Duodenal mucosa (tissue), 2 donors: Measurements from ENCODE around the gene CRTAP.
A peak's percentile ranks its signal among the peaks of the same experiment; 100 is the strongest.
"Not testable (repeated sequence)": the region's sequence is repeated elsewhere in the genome, so short reads cannot be mapped to it uniquely, and the experiment has no call there.

Source experiments
- H3K27ac ChIP-seq: one replicate; pipeline ENCODE4 v1.7.0; 2013; ENCODE audit warnings: low read depth, low read length
- H3K27me3 ChIP-seq, 2 donors: one replicate each; pipeline ENCODE4 v1.7.0; 2013; ENCODE audit warnings: low read length in 2 of 2, control low read depth in 1 of 2; ENCODE audit not compliant: insufficient read depth in 2 of 2, control insufficient read depth in 1 of 2
- H3K36me3 ChIP-seq, 2 donors: one replicate each; pipeline ENCODE4 v1.7.0; 2013; ENCODE audit warnings: low read length in 2 of 2, control low read depth in 1 of 2; ENCODE audit not compliant: insufficient read depth in 2 of 2, control insufficient read depth in 1 of 2
- H3K4me1 ChIP-seq, 2 donors: one replicate each; pipeline ENCODE4 v1.7.0; 2013; ENCODE audit warnings: low read length in 2 of 2, control low read depth in 1 of 2; ENCODE audit not compliant: insufficient read depth in 2 of 2, control insufficient read depth in 1 of 2
- H3K4me3 ChIP-seq, 2 donors: one replicate each; pipeline ENCODE4 v1.7.0; 2013; ENCODE audit warnings: low read length in 2 of 2, low read depth in 1 of 2
- H3K9ac ChIP-seq, 2 donors: one replicate each; pipeline ENCODE4 v1.7.0; 2013; ENCODE audit warnings: low read length in 2 of 2, low read depth in 1 of 2
- H3K9me3 ChIP-seq, 2 donors: one replicate each; pipeline ENCODE4 v1.7.0; 2013; ENCODE audit warnings: low read length in 2 of 2, control low read depth in 1 of 2; ENCODE audit not compliant: control insufficient read depth in 1 of 2

Gene CRTAP

DNA sequence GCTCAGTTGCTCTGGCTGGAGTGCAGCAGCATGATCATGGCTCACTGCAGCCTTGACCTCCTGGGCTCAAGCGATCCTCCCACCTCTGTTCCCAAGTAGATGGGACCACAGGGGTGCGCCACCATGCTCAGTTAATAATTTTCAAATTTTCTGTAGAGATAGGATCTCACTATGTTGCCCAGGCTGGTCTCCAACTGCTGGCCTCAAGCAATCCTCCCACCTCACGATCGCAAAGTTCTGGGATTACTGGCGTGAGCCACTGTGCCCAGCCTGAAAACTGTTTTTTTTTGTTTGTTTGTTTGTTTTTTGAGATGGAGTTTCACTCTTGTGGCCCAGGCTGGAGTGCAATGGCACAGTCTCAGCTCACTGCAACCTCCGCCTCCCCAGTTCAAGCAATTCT is 34.0 kb upstream of the CRTAP start:
- peaks cover 0 to 12% of the 10 kb centered on the region in 2 donors for H3K36me3 ChIP-seq
- not testable (repeated sequence) for H3K9ac ChIP-seq, H3K27me3 ChIP-seq, H3K4me3 ChIP-seq, H3K9me3 ChIP-seq, H3K4me1 ChIP-seq, H3K27ac ChIP-seq

DNA sequence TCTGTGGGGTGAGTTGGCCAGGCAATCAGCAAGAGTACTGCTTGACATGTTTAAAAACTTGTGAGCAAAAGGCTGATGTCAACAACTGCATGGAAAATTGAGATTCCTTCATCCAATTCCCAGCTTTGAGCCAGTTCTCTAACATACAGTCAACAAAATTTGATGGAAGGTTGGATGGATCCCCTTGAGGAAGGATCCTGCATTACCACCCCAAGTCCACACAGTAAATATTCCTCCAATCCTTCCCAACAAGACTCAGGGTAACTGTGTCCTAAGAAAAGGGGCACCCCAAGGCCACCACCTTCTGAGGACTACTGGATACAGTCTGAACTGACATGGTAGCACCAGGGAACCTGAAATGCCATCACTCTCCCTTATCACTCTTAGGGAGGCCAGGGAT is 32.0 kb upstream of the CRTAP start:
- no peaks in the 10 kb centered on the region for H3K27me3 ChIP-seq
- no peaks in the 10 kb centered on the region for H3K9me3 ChIP-seq
- H3K9ac ChIP-seq = no peak overlapping the region
- H3K4me3 ChIP-seq = no peak overlapping the region
- no peak overlapping the region for H3K27ac ChIP-seq
- no peaks in the 10 kb centered on the region for H3K4me1 ChIP-seq
- peaks cover 0 to 7% of the 10 kb centered on the region in 2 donors for H3K36me3 ChIP-seq

DNA sequence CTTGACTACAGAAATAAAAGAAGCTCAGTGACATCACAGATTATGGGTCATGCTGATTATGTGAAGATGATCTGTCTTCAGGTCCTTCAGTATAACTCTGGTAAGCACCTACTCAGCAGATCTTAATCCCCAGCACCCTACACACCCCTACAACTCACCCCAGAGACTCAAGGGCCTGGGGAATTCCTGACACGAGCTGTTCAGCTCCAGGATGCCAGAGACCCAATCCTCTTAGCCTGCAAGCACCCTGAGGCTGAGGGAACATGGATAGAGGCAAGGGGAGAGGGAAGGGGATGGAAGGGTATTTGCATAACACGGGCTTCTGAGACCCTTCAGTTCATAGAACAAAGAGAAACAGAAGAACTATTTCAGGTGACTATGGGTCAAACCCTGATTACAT is 29.9 kb upstream of the CRTAP start:
- H3K36me3 ChIP-seq = peaks cover 0 to 7% of the 10 kb centered on the region in 2 donors
- H3K9me3 ChIP-seq = no peaks in the 10 kb centered on the region
- H3K4me3 ChIP-seq = no peak overlapping the region

DNA sequence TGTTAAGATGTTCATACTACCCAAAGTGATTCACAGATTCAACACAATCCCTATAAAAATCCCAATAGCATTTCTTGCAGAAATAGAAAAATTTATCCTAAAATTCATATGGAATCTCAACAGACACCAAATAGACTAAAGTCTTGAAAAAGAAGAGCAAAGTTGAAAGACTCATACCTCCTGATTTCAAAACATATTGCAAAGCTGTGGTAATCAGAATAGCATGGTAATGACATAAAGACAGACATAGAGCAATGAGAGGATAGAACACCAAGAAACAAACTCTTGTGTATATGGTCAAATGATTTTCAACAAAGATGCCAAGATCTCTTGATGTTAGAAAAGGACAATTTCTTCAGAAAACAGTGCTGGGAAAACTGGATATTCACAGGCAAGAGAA is 25.1 kb upstream of the CRTAP start:
- Histone ChIP-seq H3K4me1 (peaks cover 0 to 13% of the 10 kb centered on the region in 2 donors), H3K27ac (no peak overlapping the region), H3K27me3 (no peaks in the 10 kb centered on the region), H3K9me3 (no peaks in the 10 kb centered on the region), H3K36me3 (peaks cover 10 to 44% of the 10 kb centered on the region in 2 donors), H3K9ac (no peak overlapping the region), H3K4me3 (no peak overlapping the region)

More for the DNA sequence above, 29.9 kb upstream of the CRTAP start:
- no peak overlapping the region for H3K27ac ChIP-seq
- H3K27me3 ChIP-seq = no peaks in the 10 kb centered on the region
- no peaks in the 10 kb centered on the region for H3K4me1 ChIP-seq
- H3K9ac ChIP-seq = no peak overlapping the region

DNA sequence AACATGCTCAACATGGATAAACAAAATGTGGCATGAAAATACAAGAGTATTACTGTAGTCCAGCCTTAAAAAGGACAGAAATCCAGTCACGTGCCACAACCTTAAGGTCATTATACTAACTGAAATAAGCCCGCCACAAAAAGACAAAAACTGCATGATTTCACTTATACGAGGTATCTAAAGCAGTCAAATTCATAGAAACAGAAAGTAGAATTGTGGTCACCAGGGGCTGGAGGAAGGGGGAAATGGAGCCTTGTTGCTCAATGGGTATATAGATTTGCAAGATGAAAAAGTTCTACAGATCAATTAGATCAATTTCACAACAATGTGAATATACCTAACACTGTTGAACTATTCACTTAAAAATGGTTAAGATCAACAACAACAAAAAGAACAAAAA is 24.3 kb upstream of the CRTAP start:
- H3K9ac ChIP-seq = no peak overlapping the region
- no peaks in the 10 kb centered on the region for H3K27me3 ChIP-seq
- no peaks in the 10 kb centered on the region for H3K9me3 ChIP-seq
- H3K27ac ChIP-seq = no peak overlapping the region
- H3K36me3 ChIP-seq = peaks cover 10 to 43% of the 10 kb centered on the region in 2 donors
- H3K4me1 ChIP-seq = peaks cover 0 to 13% of the 10 kb centered on the region in 2 donors
- H3K4me3 ChIP-seq = no peak overlapping the region

DNA sequence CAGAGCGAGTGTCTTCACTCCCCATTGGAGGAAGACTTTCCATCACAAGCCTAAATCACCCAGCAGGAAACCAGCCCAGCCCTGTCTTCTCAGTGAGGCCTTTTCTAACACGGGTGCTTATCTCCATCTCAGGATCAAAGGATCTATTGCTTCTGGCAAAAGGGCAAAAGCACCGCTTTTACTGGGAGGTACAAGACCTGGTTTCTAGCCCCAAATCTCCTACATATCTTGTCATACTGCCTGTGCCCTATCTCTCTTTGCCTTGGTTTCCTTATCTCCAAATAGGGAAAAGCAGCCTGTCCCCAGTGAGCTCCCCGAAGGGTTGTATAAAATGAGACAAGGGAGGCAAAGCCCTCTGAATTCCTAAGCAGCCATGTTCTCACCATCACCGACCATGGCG is 22.1 kb upstream of the CRTAP start:
- Histone ChIP-seq H3K9me3 (no peaks in the 10 kb centered on the region), H3K9ac (no peak overlapping the region), H3K27me3 (no peaks in the 10 kb centered on the region), H3K36me3 (peaks cover 10 to 43% of the 10 kb centered on the region in 2 donors), H3K4me3 (no peak overlapping the region), H3K4me1 (peaks cover 6 to 23% of the 10 kb centered on the region in 2 donors), H3K27ac (no peak overlapping the region)

DNA sequence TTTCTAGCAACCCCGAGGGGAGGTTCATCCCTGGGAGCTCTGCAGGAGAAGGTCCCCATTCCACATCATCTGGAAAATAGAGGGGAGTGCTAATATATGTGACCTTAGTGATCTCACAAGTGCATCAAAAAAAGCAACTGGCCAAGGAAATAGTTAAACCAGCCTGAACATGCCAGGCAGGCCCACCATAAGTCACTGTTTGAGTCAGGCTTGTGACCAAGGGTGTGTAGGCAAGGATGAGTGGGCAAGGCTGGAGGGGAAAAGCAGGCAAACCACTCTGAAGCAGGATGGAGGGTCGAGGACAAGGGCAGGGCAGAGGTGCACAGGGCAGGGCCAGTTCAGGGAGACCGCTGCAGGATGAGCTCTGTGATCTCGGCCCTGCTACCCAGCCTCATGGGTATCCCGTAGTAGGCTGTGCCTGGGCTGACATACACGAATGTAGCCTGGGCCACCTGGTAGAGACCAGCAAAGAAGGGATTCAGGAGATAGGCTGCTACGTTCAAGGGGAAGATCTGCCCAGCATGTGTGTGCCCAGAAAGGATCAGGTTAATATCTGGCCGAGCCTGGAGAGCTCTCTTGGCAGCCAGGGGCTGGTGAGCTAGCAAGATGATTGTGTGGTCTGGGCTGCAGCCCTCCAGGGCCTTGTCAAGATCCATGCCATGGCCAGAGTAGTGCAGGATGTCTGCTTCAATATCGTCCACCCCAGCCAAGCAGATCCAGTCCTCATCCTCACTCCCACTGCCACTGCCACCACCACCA is 21.1 kb upstream of the CRTAP start:
- peaks cover 10 to 43% of the 10 kb centered on the region in 2 donors for H3K36me3 ChIP-seq
- H3K27me3 ChIP-seq = no peaks in the 10 kb centered on the region
- H3K27ac ChIP-seq = no peak overlapping the region
- H3K4me1 ChIP-seq = peaks cover 6 to 23% of the 10 kb centered on the region in 2 donors
- H3K9me3 ChIP-seq = no peaks in the 10 kb centered on the region
- H3K9ac ChIP-seq = no peak overlapping the region
- no peak overlapping the region for H3K4me3 ChIP-seq

DNA sequence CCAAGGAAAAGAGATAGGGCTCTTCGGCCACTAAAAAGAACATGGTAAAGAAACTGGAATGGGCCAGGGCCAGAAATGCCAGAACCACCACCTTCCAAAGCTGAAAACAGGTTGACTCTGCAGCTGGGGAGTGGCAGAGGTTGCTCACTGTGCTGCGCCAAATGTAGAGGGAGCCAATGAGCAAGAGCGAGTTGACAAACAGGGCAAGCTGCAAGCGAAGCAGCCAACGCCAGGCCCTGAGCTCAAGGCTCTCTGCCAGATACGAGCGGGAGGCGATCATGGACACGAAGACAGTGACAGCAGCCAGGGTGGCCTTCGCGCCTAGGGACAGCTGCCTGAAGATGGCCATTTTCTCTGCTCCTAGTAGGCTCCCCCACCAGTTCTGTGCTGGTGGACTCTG is 20.0 kb upstream of the CRTAP start:
- Histone ChIP-seq H3K4me1 (peaks cover 6 to 23% of the 10 kb centered on the region in 2 donors), H3K27me3 (no peaks in the 10 kb centered on the region), H3K4me3 (no peak overlapping the region), H3K27ac (no peak overlapping the region), H3K9me3 (no peaks in the 10 kb centered on the region), H3K36me3 (peaks cover 10 to 43% of the 10 kb centered on the region in 2 donors), H3K9ac (no peak overlapping the region)

DNA sequence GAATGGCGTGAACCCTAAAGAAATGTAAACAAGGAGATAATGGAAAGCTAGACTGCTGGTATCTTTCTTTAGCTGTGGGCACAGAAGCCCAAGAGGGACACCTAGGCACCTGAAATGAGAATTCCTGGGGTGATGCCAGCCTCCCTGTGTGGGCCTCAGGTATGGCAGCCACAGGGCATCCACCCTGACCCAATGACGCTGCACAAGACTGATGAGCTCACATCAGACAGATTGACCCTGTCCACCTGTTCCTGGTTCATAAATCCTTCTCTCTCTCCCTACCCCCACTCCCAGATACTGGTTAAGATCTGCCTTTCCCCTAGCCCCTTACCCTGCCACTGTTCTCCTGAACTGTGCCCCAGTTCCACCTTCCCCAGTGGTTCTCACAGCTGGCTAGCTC is 18.4 kb upstream of the CRTAP start:
- Histone ChIP-seq H3K27me3 (no peaks in the 10 kb centered on the region), H3K4me3 (peak overlapping the region; percentile 96 to 98), H3K27ac (no peak overlapping the region), H3K9ac (peak overlapping the region in 1 of 2 donors; percentile 87), H3K36me3 (peaks cover 9 to 38% of the 10 kb centered on the region in 2 donors), H3K4me1 (peaks cover 6 to 17% of the 10 kb centered on the region in 2 donors), H3K9me3 (no peaks in the 10 kb centered on the region)

DNA sequence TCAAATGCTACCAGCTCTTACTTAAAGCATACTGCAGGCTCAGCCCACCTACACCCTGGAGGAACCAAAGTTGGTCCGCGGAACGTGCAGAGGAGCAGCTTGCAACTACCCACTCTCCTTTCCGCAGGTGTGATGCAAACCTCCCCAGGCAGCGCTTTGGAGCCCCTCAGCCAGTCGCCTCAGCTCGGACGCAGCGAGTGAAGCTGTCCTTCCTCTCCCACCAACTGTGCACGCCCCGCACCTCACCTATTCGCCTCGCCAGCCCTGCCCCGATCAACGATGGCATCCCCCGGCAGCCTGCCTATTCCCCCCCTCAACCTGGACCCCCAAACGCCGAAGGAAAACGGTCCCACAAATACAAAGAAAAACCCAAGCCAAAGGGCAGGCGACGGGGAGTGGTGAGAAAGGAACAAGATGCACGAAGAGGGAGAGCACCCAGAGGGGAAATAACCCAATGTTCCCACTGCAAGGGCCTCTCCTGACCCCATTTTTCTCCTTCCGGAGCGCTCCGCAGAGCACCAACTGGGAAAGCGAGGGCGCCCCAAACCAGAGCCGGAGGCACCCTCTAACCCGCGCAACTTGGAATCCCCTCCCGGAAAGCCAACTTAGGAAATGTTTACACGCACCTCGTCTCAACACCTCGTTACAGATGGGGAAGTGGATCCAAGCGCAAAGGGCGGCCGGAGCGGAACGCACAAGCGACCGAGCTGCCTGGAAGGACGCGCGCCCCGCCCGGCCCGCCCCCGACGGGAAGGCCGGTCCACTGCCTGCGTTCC is 17.5 kb upstream of the CRTAP start:
- Histone ChIP-seq H3K27me3 (no peaks in the 10 kb centered on the region), H3K9ac (peak overlapping the region; percentile 87 to 95), H3K9me3 (no peaks in the 10 kb centered on the region), H3K36me3 (peaks cover 6 to 29% of the 10 kb centered on the region in 2 donors), H3K4me1 (peaks cover 6 to 13% of the 10 kb centered on the region in 2 donors), H3K4me3 (peak overlapping the region; percentile 96 to 98), H3K27ac (peak overlapping the region; percentile 95)
